Smooth muscle cell (in vitro differentiated cells): Measurements from ENCODE around the gene LRBA. TPM values are rescaled to one million over a fixed set of nuclear protein-coding genes. Genes with fewer than 3 reads are reported as not detected.

ENCODE experiments used
- DNase-seq: peaks from one replicate; lab custom pipeline; 2025; ENCODE audit not compliant: unreplicated experiment; lab: John Stamatoyannopoulos, UW
- H2AFZ ChIP-seq: fragments of 200-600 bp; sonication (generic); 2 replicates; pipeline ENCODE4 v1.6.0; 2016; ENCODE audit warnings: antibody characterized with exemption, low read depth, mild to moderate bottlenecking
- H3F3A ChIP-seq: fragments of 200-600 bp; sonication (generic); 2 replicates; pipeline ENCODE4 v1.6.0; 2017; ENCODE audit warnings: antibody characterized with exemption, low read depth
- H3K27ac ChIP-seq: fragments of 200-600 bp; sonication (generic); 2 replicates; pipeline ENCODE4 v1.5.1; 2016; ENCODE audit warnings: low read depth, mild to moderate bottlenecking
- H3K27me3 ChIP-seq: fragments of 200-600 bp; sonication (generic); 2 replicates; pipeline ENCODE4 v1.6.1; 2016; ENCODE audit warnings: low read depth, mild to moderate bottlenecking
- H3K36me3 ChIP-seq: fragments of 200-600 bp; sonication (generic); 2 replicates; pipeline ENCODE4 v1.5.1; 2016; ENCODE audit warnings: low read depth
- H3K4me1 ChIP-seq: fragments of 200-600 bp; sonication (generic); 2 replicates; pipeline ENCODE4 v1.5.1; 2016; ENCODE audit warnings: low read depth
- H3K4me2 ChIP-seq: fragments of 200-600 bp; sonication (generic); 2 replicates; pipeline ENCODE4 v1.6.0; 2016; ENCODE audit warnings: mild to moderate bottlenecking
- H3K4me3 ChIP-seq: fragments of 200-600 bp; sonication (generic); 2 replicates; pipeline ENCODE4 v1.5.1; 2016; ENCODE audit warnings: mild to moderate bottlenecking
- H3K79me2 ChIP-seq: fragments of 200-600 bp; sonication (generic); 2 replicates; pipeline ENCODE4 v1.6.0; 2016; ENCODE audit warnings: low read depth, mild to moderate bottlenecking
- H3K9ac ChIP-seq: fragments of 200-600 bp; sonication (generic); 2 replicates; pipeline ENCODE4 v1.6.0; 2016; ENCODE audit warnings: low read depth
- H3K9me3 ChIP-seq: fragments of 200-600 bp; sonication (generic); replicated peaks from 2 replicates; pipeline ENCODE4 v1.5.1; 2016; ENCODE audit warnings: low read depth
- H4K20me1 ChIP-seq: fragments of 200-600 bp; sonication (generic); 2 replicates; pipeline ENCODE4 v1.6.0; 2016; ENCODE audit warnings: low read depth
- CTCF ChIP-seq: fragments of 200-600 bp; sonication (generic); IDR thresholded peaks from 2 replicates; pipeline ENCODE4 v1.5.1; 2017; ENCODE audit warnings: borderline replicate concordance, mild to moderate bottlenecking, antibody characterized with exemption; ENCODE audit not compliant: insufficient read depth, poor library complexity, severe bottlenecking
- WGBS: methylation state at CpG from one replicate; pipeline ENCODE4 v1.1.7; 2016; ENCODE audit warnings: low lambda C conversion rate; 5-methylcytosine and 5-hydroxymethylcytosine counted together
- polyA plus RNA-seq: library from polyadenylated mRNA; unstranded; fragments of >200 nt; fragmentation: Nextera tagmentation; extraction: Ambion mirVana; gene quantifications from 2 replicates; pipeline ENCODE4 v1.2.1, GENCODE V29; 2016
- total RNA-seq: library from RNA; depleted of rRNA; stranded (reverse); fragments of >200 nt; gene quantifications from 2 replicates; pipeline ENCODE4 v1.2.3, GENCODE V29; 2014

LRBA gene
- total and polyA plus RNA-seq, 2 experiments from 2014 or later = 1.6 to 26.2 TPM

DNA sequence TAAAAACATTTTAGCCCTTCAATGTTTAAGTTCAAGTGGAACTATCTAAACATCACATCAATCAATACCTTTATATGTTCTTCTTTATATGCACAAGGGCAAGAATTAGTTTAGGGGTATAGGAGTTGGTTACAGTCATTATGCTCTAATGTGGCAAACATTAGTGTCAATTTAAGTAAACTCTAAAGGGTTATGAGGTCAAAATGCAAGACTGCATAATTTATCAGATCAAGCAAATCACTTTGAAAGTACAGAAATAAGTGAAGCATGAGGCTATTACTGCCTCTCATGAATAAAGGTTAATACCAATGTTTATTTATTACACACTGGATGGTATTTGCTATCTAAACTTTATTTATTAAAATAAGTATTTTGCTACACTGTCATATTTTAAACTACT lies 373.5 kb downstream of the LRBA start:
- no peak for DNase-seq
- TF ChIP-seq CTCF = no peak
- no peaks in the 10 kb centered on the region for H3K79me2 ChIP-seq
- H3K27ac ChIP-seq = no peak overlapping the region
- H3K4me2 ChIP-seq = no peak overlapping the region
- H4K20me1 ChIP-seq = no peaks in the 10 kb centered on the region
- no peak overlapping the region for H3K4me3 ChIP-seq
- no peak overlapping the region for H3K9ac ChIP-seq
- H3K27me3 ChIP-seq = no peaks in the 10 kb centered on the region
- H3K36me3 ChIP-seq = no peaks in the 10 kb centered on the region
- H2AFZ ChIP-seq = no peak overlapping the region
- no peaks in the 10 kb centered on the region for H3K9me3 ChIP-seq
- H3F3A ChIP-seq = no peaks in the 10 kb centered on the region
- no peaks in the 10 kb centered on the region for H3K4me1 ChIP-seq

GRCh38 chr4:150632639-150633038 lies 382.4 kb downstream of the LRBA start:
- no peak for DNase-seq
- Histone ChIP-seq H3K9me3 (no peaks in the 10 kb centered on the region), H3F3A (no peaks in the 10 kb centered on the region), H3K36me3 (no peaks in the 10 kb centered on the region), H4K20me1 (no peaks in the 10 kb centered on the region), H3K27me3 (no peaks in the 10 kb centered on the region), H2AFZ (no peak overlapping the region), H3K9ac (no peak overlapping the region), H3K4me3 (no peak overlapping the region), H3K4me1 (no peaks in the 10 kb centered on the region), H3K79me2 (no peaks in the 10 kb centered on the region), H3K27ac (no peak overlapping the region), H3K4me2 (no peak overlapping the region)
- no peak for TF ChIP-seq CTCF

GRCh38 chr4:150628073-150628472 lies 387.0 kb downstream of the LRBA start:
- no peak overlapping the region for H3K9ac ChIP-seq

DNA sequence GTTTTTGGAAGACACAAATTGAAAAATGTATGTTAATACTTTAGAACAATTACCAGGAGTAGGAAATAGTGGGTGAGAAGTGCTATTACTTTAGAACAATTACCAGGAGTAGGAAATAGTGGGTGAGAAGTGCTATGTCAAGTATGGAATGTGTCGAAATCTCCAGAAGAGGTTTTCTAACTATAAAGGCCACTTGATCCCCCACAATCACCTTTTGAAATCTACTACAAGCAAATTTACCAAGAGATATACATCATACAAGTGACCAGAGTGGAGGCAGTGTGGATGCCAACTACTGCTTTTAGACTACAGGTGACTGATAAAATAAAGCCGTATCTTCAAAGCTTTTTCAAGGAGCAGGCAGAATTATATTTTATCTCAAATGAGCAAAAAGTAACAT lies 390.1 kb downstream of the LRBA start:
- TF ChIP-seq CTCF = no peak
- no peaks in the 10 kb centered on the region for H3K79me2 ChIP-seq
- WGBS = 90% methylated on average over 2 of the region's 2 CpGs
- H3F3A ChIP-seq = no peaks in the 10 kb centered on the region
- H3K4me1 ChIP-seq = no peaks in the 10 kb centered on the region
- no peak overlapping the region for H3K27ac ChIP-seq
- H3K4me3 ChIP-seq = no peak overlapping the region
- H4K20me1 ChIP-seq = no peaks in the 10 kb centered on the region
- H3K9ac ChIP-seq = no peak overlapping the region
- DNase-seq = no peak
- H3K9me3 ChIP-seq = no peaks in the 10 kb centered on the region
- H2AFZ ChIP-seq = no peak overlapping the region
- H3K27me3 ChIP-seq = no peaks in the 10 kb centered on the region
- H3K4me2 ChIP-seq = no peak overlapping the region
- H3K36me3 ChIP-seq = no peaks in the 10 kb centered on the region

More at GRCh38 chr4:150628073-150628472, 387.0 kb downstream of the LRBA start:
- Histone ChIP-seq H2AFZ (no peak overlapping the region), H3K9me3 (no peaks in the 10 kb centered on the region), H3F3A (no peaks in the 10 kb centered on the region), H3K27me3 (no peaks in the 10 kb centered on the region), H3K36me3 (no peaks in the 10 kb centered on the region), H4K20me1 (no peaks in the 10 kb centered on the region), H3K4me3 (no peak overlapping the region), H3K79me2 (no peaks in the 10 kb centered on the region), H3K27ac (no peak overlapping the region), H3K4me2 (no peak overlapping the region), H3K4me1 (no peaks in the 10 kb centered on the region)
- no peak for DNase-seq
- 98% methylated on average over 2 of the region's 2 CpGs for WGBS
- TF ChIP-seq CTCF = no peak
